ENCODE data around the gene HJURP. TPM values are rescaled to one million over a fixed set of nuclear protein-coding genes. Genes with fewer than 3 reads are reported as not detected.

HJURP gene
- total RNA-seq, 1 experiment from 2014 or later: 49.7 TPM

- DNase-seq: no peak
- H3K79me2 ChIP-seq (ENCODE audit: insufficient read depth, low read length): no peaks in the 10 kb centered on the region
- H4K8ac ChIP-seq (replicated peaks; ENCODE audit: insufficient read length, low read depth, low read length): no peak overlapping the region
- H2BK5ac ChIP-seq (ENCODE audit: insufficient read length, low read length): no peak overlapping the region
- Mint-ChIP-seq H3K27me3 (ENCODE audit: low read depth) (peaks cover 42% of the 10 kb centered on the region), H3K4me3 (no peak overlapping the region), H3K36me3 (ENCODE audit: insufficient read depth in 1 of 3, low read depth in 3 of 3) (no peaks in the 10 kb centered on the region), H3K9me3 (no peaks in the 10 kb centered on the region), H3K4me1 (peaks cover 0 to 5% of the 10 kb centered on the region in 2 experiments; a peak in 3 of 4 replicates), H3K27ac (no peak overlapping the region)
- no peak overlapping the region for H2BK15ac ChIP-seq (ENCODE audit: low read depth, low read length)
- H3K79me1 ChIP-seq (ENCODE audit: insufficient read depth, low read depth, low read length, poor library complexity, severe bottlenecking): no peaks in the 10 kb centered on the region
- H3K18ac ChIP-seq (ENCODE audit: insufficient read length, low read depth, low read length): no peak overlapping the region
- no peaks in the 10 kb centered on the region for H4K20me1 ChIP-seq (ENCODE audit: control insufficient read depth, insufficient read depth, insufficient read length)
- H3K23me2 ChIP-seq (ENCODE audit: insufficient read length, low read depth, low read length, poor library complexity, severe bottlenecking): no peaks in the 10 kb centered on the region
- no peaks in the 10 kb centered on the region for H3K27me3 ChIP-seq (ENCODE audit: insufficient read depth, low read length)
- no peak for TF ChIP-seq CTCF (conservative IDR thresholded peaks at IDR 0.05)
- no peak overlapping the region for H4K5ac ChIP-seq (ENCODE audit: insufficient read length, low read depth, low read length)
- H3K4me2 ChIP-seq (ENCODE audit: insufficient read depth, insufficient read length, low read length): no peak overlapping the region
- H2AK5ac ChIP-seq (ENCODE audit: insufficient read length, low read length): no peak overlapping the region
- no peak overlapping the region for H2BK120ac ChIP-seq (ENCODE audit: low read depth, low read length, poor library complexity, severe bottlenecking)
- no peak overlapping the region for H3K23ac ChIP-seq (ENCODE audit: insufficient read length, low read depth, low read length)
- H2BK20ac ChIP-seq (ENCODE audit: low read depth, low read length, poor library complexity, severe bottlenecking): no peak overlapping the region
- no peak overlapping the region for H3K27ac ChIP-seq (ENCODE audit: insufficient read length, low read depth, low read length)
- no peak overlapping the region for H3T11ph ChIP-seq (ENCODE audit: low read length)
- no peak overlapping the region for H3K9ac ChIP-seq (ENCODE audit: extremely low read depth, insufficient read length, low read length)
- H2BK12ac ChIP-seq (ENCODE audit: insufficient read length, low read depth, low read length): no peak overlapping the region
- H3K4ac ChIP-seq (ENCODE audit: low read depth, low read length): no peak overlapping the region
- no peaks in the 10 kb centered on the region for H3K9me3 ChIP-seq (ENCODE audit: control insufficient read depth, low read depth, low read length)
- no peak overlapping the region for H3K14ac ChIP-seq (ENCODE audit: insufficient read depth, low read length)
- WGBS (ENCODE audit: extremely low coverage, insufficient read length, low lambda C conversion rate): no CpG with 5 or more reads among the region's 2 CpGs
- no peaks in the 10 kb centered on the region for H3K4me1 ChIP-seq (ENCODE audit: insufficient read depth, low read length)
- no peak overlapping the region for H2AFZ ChIP-seq (ENCODE audit: low read length)
- no peak overlapping the region for H3K56ac ChIP-seq (ENCODE audit: insufficient read length, low read depth, low read length)
- H4K91ac ChIP-seq (ENCODE audit: insufficient read length, low read depth, low read length): no peak overlapping the region
Observed at GRCh38 chr2:233892793-233893192, 38.5 kb upstream of the HJURP start.

Measured in H9 (cell line).